ENCODE measurements around the gene VRK1.
A peak's percentile ranks its signal among the peaks of the same experiment; 100 is the strongest.

VRK1 gene

DNA sequence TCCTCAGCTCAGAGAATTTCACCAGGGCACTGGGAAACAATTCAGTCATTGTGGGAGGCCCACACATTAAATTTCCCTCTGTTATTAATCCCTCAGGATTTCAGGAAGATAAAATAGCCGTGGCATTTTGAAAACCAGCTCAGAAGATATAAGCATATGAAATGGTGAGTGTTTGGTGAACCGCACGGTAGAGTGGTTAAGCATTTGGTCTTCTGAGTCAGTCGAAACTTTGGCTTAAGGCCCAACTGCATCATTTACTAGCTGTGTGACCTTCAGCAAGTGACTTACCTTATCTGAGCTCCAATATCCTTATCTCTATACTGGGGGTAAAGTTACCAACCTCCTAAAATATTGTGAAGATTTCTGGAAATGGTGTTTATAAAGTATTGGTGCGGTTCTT is 5.2 kb upstream of the VRK1 start:
- no peak for DNase-seq (ENCODE audit: low spot score)

DNA sequence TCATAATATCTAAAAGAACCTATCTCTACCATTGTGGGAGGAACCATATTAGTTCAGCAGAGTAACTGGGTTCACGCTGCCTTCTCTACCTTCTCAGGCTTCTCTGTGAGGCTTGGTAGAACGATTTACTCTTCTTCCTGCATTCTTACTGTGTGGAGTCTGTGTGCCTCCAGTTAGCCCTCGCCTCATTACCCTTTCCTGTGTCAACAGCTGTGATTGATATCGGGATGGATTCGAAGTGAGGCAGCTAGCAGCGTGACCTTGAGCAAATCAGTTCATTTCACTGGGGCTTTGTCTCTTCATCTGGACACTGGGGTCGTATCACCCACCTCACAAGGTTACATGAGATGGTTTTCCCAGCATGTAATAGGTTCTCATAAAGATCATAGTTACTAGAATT is 4.6 kb upstream of the VRK1 start:
- DNase-seq (ENCODE audit: low spot score), result no peak

DNA sequence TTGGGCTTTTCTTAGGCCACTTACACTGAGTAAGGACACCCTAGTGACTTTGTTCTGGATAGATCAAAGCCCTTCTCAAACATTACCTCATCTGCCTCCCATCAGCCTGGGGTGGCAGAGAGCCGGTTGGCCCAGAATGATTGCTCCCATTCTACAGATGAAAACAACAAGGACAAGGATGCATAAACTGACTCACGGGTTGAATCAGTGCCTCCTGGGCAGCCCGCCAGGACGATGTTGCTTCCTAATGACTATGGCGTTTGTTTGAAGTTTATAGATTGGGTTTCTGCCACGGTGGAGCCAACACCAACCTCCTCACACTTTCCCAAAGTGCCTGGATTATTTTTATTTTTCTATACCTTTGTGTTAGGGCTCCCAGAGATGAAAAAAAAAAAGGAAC is 3.6 kb upstream of the VRK1 start:
- no peak for DNase-seq (ENCODE audit: low spot score)

DNA sequence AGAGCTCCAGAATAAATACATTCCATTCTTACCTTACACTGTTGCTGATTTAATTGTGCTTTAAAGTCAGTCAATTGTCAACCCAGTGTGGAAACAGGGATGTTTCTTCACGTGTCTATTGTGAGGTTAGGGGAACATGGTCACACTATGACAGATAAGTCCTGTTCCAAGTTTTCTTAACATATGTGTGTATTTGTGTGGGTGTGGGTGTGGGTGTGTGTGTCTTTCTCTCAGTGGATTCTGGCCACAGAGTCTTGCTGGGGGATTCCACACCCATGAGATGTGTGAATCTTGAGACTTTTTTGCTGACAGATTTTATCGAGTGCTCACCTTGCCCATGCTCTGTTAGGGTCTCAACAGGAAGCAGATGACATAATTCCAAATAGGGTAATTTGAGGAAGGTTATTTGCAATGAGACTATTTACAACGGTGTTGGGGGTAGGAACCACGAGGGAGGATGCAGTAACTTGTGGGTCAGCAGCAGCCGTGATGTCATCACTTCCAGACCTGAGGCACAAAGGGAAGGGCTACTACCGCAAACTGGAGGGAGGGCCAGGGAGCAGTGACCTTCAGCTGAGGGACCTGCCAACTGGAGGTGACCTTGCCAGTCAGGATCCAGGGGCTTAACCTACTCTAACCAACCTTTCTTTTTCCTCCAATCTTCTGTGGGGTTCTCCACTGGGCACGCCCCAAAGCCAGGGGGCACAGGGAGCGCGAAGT is 1.9 kb upstream of the VRK1 start:
- no peak for DNase-seq (ENCODE audit: low spot score)

DNA sequence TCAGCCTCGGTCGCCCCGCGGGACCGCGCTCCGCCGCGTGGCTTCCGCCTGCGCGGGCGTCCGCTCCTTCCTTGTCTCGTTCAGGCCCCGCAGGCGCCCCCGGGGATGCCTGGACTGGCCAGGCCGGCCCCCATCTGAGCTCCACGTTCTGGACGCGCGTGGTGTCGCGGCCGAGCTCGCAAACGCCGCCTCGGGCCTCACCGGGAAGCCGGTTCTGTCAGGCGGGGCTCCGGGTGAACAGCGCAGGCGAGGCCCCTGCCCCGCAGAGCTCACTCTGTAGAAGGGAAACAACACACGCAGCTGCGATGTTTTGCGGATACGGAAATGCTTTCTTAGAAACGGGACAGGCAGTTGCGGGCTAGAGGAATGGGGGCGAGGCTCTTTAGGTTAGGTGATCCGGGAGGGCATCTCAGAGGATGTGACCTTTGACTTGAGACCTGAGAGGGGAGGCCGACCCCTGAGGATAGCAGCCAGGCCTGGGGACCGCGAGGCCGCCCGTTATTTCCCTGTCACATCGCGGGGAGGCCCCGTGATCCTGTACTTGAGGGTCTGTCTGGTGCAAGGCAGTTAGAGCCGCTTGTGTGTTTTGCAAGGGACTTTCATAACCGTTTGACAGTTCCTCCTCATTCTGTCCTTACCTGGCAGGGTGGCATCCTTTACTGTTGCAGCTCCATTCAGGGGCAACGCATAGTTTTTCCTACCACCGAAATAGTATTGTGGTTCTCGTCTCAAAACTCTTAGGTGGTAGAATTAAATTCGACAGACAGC is 584 bp downstream of the VRK1 start:
- no peak for DNase-seq (ENCODE audit: low spot score)

DNA sequence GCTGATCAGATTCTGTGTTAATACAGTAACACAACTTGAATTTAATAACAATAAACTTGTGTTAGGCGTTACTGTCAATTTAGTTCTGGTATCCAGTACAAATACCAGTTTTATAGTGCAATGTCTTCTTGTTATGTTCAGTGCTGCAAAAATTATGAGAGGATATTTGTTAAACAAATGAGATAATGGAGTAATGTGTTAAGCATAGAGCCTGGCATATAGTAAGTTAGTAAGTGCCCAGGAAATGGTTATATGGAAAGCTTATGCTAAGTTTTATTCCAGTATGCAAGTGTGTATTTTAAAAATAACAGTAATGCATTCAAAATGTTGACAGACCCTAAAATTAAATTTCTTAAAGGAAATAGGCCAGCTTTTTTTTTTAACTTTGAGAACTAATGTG is 1.8 kb downstream of the VRK1 start:
- DNase-seq (ENCODE audit: low spot score), result no peak

DNA sequence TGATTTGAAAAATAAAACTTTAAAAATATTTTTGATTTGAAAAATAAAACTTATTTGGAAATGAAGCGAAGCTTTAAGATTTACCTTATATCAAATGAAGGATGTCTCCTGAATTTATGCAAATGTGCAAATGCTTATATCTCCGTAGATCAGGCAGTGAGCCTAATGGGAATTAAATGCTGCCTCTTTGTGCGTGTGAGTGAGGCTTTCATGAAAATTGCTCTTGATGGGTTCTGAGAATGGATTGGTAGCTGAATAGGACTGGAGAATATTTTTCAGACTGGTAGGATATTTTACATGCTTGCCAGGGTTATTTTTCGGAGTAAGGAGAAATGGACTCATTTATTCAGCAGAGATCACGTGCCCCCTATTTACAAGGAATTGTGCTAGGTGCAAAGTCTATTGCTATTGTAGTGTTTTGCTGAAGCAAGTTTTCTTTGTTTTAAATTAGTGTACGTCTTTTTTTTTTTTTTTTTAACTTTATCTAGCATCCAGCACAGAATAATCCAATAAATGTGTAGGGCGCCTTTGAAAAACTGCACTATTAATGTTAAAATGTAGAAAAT is 2.4 kb downstream of the VRK1 start:
- no peak for DNase-seq (ENCODE audit: low spot score)

DNA sequence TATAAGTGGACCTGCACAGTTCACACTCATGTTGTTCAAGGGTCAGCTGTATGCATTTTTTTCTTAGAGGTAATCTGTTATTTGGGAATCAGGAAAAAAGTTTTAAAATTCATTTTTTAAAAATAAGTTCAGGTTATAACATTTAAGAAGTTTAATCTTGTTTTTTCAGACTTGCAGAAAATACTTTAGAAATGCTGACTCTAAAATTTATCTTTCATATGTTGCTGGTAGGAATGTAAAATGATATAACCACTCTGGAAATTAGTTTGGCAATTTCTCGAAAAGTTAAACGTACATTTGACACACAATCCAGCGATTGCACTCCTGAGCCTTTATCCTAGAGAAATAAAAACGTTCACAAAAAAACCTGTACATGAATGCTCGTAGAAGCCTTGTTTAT is 4.7 kb downstream of the VRK1 start:
- DNase-seq (ENCODE audit: low spot score), result no peak

DNA sequence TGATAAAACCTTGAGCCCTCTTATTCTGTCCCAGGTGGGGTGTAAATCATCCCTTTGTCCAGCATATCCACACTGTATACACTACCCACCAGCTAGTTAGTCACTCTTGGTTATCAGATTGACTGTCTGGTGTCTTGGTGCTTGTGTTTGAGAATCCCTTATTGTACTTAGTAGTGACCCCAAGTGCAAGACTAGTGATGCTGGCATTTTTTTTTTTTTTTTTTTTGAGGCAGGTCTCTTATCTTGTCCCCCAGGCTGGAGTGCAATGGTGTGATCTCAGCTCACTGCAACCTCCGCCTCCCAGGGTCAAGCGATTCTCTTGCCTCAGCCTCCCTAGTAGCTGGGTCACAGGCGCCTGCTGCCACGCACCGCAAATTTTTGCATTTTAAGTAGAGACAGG is 5.8 kb downstream of the VRK1 start:
- no peak for DNase-seq (ENCODE audit: low spot score)

DNA sequence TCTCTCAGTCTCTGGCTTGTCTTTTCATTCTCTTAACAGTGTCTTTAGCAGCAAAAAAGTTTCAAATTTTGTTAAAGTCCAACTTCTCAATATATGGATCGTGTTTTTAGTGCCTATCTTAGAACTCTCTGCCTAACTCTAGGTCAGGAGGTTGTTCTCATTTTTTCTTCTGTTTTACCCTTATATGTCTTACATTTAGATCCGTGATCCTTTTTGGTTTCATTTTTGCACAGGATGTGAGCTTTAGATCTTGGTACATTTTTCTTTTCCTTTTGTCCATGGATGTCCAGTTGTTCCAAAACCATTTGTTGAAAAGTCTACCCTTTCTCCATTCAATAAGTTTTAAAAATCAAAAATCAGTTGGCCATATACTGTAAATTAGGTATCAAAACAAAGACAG is 6.8 kb downstream of the VRK1 start:
- no peak for DNase-seq (ENCODE audit: low spot score)

DNA sequence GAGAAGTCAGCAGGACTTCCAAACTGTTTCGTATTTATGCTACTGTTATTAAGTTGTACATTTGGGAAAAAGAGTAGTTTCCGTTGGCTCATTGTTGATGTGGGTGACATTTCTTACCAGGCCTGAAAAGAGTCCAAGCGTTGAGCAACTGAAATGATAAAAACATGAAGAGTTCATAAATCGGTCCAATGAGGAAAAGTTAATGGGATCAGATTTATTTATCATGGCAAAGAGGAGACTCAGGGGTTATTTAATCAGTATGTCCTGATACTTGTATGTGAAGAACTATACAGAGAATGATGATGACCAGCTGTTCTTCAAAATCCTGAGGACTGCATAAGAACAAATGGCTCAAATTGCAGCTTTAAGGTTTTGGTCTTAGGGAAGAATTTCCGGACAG is 7.7 kb downstream of the VRK1 start:
- DNase-seq (ENCODE audit: low spot score), result no peak

DNA sequence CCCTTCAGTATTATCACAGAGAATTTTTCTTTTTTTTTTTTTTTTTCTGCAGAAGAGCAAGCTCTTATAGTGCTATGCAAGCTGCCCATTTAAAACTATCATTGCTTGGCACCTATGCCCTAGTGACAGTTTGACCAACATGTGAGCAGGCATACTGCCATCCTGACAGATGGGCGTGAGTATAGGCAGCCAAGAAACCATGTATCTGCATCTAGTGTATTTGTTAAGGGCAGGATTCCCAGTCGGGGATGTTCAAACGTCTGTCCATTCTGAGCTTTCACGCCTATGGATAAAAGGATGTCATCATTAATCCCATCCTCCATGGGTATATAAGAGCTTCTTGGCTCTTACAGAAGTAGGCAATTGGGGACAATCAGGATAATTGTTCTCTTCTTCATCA is 8.8 kb downstream of the VRK1 start:
- DNase-seq (ENCODE audit: low spot score), result peak; percentile 98

DNA sequence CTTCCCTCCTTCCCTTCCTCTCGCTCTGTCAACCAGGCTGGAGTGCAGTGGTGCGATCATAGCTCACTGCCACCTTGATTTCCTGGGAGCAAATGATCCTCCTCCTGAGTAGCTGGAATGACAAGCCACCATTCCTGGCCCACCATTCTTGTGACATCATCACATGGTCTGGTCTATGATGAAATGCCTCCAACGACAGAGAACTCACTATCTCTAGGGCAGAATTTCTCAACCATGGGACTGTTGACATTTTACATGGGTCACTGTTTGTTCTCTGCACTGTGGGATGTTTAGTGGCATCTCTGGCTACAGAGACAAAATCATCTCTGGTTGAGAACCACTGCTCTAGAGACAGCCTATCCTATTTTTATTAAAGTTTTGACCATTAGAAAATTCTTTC is 9.7 kb downstream of the VRK1 start:
- no peak for DNase-seq (ENCODE audit: low spot score)

DNA sequence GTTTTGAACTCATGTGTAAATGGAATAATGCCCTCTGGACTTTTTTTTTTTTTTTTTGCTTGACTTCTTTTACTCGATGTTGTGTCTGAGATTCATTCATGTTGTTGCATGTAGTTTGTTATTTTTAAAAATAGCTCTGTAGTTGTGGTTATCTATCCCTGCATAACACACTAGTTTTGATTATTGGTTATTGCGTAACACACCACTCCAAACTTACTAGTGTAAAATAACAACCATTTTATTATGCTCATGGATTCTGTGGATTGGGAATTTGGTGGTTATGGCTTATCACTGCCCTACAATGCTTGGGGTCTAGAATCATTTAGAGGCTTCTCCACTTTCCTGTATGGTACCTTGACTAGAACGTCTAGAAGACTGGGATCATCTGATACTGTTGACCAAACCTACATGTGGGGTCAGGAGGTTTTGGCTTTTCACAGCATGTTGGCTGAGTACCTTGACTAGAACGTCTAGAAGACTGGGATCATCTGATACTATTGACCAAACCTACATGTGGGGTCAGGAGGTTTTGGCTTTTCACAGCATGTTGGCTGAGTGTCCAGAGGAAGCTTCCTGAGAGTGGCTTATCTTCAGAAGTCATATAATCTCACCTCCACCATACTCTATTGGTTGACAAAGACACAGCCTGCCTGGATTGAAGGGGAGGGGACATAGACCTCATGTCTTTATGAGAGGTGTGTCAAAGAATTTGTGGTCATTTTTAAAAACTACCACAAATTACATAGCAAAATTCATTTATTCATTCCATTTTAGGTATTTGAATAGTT is 11.6 kb downstream of the VRK1 start:
- no peak for DNase-seq (ENCODE audit: low spot score)

DNA sequence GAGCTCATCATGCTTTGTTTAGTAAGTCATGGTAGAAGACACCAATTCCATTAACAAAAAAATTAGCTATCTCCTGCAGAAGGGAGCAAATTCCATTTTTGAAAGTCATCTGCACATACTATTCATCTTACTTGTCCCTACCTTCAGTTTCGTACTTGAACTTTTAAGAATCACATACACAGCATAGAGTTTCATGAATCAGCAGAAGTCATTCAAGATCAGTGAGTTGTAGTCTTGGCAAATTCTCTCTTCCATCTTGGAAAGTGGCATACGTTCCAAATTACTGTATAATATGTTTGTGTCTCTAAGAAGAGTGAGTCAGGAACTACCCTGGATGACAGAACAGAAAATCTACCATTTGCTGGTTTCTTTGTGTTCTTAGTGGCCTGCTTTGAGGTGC is 14.1 kb downstream of the VRK1 start:
- DNase-seq (ENCODE audit: low spot score), result no peak

DNA sequence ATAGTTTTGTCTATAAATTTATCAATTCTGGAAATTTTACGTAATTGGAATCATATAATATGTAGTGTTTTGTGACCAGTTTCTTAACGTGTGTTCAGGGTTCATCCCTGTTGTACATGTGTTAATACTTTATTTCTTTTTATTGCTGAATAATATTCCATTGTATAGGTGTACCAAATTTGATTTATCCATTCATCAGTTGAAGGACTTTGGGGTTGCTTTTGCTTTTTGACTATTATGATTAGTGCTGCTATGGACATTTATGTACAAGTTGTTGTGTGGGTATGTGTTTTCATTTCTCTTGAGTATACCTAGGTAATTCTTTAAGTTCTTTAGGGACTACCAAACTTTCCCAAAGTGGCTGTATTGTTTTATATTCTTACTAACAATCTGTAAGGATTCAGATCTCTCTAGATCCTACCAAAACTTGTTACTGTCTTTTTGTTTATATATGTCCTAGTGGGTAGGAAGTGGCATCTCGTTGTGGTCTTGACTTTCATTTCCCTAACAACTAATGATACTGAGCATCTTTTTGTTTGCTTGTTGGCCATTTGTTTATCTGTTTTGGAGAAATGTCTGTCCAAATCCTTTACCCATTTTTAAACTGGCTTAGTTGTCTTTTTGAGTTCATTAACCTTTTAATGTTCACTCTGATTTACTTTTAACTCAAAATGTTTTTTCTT is 14.9 kb downstream of the VRK1 start:
- no peak for DNase-seq (ENCODE audit: low spot score)

DNA sequence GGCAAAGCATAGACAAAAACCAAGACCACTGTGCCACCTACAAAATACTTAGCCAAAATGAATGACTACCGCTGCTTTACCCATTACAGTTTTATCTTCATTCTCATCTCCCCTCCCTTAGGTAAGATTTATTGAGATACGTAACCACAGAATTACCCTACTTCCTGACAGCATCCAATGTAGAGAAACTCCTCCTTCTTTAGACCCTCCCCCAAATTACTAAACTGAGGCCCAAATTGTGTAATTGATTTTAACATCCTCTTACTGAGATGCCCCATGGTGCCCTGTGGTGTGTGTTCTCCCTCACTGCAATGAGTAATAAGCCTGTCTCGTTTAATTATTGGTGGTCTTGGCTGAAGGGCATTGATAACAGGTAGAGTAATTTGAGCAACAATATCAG is 19.1 kb downstream of the VRK1 start:
- DNase-seq (ENCODE audit: low spot score), result no peak

DNA sequence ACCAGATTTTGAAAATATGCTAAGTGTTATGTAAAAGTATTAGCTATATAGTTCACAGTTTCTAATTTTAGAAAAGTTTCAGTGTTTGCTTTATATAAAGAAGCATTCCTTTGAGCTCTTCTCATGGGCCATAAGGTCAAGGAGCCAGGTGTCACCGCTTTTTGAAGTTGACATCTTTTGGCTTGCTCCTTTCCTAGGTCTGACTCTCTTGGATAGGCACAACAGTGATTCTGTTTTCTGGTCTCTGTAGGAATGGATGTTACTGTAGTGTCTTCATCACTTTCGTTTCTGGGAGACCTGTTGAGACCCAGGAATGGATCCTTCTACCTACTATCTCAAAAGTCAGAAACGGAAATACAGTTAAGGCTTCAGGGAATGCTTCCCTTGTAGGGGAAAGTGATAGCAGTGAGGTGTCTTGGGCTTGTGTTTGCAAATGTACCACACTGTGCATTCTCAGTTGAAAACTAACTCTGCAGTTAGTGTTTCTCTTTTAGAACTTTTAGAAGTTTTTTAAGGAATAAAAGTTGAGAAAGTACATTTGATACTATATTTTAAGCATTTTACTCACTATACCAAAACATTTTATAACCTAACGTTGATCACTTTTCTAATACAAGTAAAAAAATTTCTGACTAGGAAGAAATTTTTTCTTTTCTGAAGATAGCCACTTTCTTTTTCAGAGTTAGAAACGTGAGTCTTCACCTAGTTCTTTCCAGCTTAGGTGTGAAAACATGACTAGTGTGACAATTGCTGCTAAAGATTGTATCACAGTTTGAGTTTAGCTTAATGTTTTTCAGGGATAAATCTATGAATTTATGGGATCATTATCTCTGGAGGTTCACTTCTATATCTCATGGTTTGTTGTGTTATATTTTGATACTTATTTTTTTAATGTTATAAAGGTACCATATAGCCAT is 20.8 kb downstream of the VRK1 start:
- no peak for DNase-seq (ENCODE audit: low spot score)

DNA sequence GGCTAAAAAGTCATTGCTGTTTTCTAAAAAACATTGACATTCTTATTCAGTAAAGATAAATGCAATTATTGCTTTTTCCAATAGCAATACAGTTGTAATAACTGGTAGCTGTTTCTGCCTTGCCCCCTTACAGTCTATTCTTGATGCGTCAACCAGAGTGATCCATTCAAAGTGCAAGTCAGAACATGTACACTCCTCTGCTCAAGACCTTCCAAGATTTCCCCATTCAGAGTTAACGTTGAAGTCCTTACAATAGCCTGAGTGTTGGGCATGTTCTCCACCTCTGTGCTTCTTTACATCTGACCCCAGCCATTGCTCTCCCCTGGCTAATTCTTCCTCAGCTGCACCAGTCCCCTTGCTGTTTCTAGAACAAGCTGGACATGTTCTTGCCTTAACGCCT is 24.3 kb downstream of the VRK1 start:
- no peak for DNase-seq (ENCODE audit: low spot score)

DNA sequence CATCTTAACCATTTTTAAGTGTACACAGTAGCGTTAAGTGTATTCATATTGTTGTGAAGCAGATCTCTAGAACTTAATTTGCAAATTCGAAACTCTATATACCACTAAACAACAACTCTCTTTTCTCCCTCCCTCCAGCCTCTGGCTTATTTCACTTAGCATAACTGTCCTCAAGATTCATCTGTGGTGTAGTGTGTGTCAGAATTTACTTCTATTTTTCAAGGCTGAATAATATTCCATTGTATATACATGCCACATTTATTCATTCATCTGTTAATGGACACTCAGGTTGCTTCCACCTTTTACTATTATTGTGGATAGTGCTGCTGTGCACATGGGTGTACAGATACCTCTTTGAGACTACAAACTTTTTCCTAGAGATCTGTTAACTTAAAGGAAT is 26.5 kb downstream of the VRK1 start:
- DNase-seq (ENCODE audit: low spot score), result no peak

DNA sequence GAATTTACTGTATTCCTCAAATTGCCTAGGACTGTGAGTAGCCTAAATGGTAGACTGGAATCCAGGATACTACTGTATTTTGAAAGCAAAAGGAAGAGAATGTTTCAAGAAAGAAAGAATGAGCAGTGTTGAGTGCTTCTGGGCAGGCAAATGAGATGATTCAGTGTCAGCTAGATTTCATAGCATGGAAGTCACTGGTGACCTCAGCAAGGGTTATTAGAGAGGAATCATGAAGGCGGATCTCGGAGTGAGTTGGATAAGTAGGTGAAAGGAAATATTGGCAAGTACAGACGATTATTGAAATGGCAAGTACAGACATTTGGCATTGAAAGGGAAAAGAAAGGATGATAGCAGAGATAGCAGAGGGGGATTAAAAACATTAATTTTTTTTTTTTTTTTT is 27.1 kb downstream of the VRK1 start:
- DNase-seq (ENCODE audit: low spot score), result no peak
